Gastrocnemius medialis (tissue), 4 donors: ENCODE measurements around the gene ZFC3H1. TPM values are rescaled to one million over a fixed set of nuclear protein-coding genes. Genes with fewer than 3 reads are reported as not detected.

ENCODE experiments used
- ATAC-seq, 2 donors: fragments of 150-250 bp; one replicate each; pipeline ENCODE4 v1.9.1; 2016
- DNase-seq, 2 donors: peaks; one replicate each; pipeline ENCODE4 v3.0.0-alpha.2; 2019
- H3K27ac ChIP-seq, 4 donors: fragments of 200-600 bp; sonication (generic); 1 replicate in 1 of 4; 2 replicates in 3 of 4; pipeline ENCODE4 v1.5.1; 2016 to 2018; ENCODE audit warnings: mild to moderate bottlenecking in 2 of 4, moderate library complexity in 1 of 4
- H3K27me3 ChIP-seq, 3 donors: fragments of 200-600 bp; sonication (generic) in 2 of 3; 1 replicate in 1 of 3; 2 replicates in 2 of 3; pipeline versions ENCODE4 v1.5.1 to v1.6.0; 2016 to 2019; ENCODE audit warnings: mild to moderate bottlenecking in 1 of 3, moderate library complexity in 1 of 3
- H3K36me3 ChIP-seq, 2 donors: fragments of 200-600 bp; sonication (generic) in 1 of 2; one replicate each; pipeline ENCODE4 v1.5.1; 2017 to 2018
- H3K4me1 ChIP-seq, 2 donors: fragments of 200-600 bp; sonication (generic) in 1 of 2; one replicate each; pipeline ENCODE4 v1.5.1; 2016 to 2017; ENCODE audit warnings: mild to moderate bottlenecking in 2 of 2
- H3K4me3 ChIP-seq, 4 donors: fragments of 200-600 bp; sonication (generic) in 3 of 4; 1 replicate in 1 of 4; 2 replicates in 3 of 4; pipeline ENCODE4 v1.5.1; 2016 to 2019; ENCODE audit warnings: mild to moderate bottlenecking in 2 of 4
- H3K9me3 ChIP-seq, 3 donors: fragments of 200-600 bp; sonication (generic) in 2 of 3; 1 replicate in 1 of 3; 2 replicates in 2 of 3; pipeline ENCODE4 v1.5.1; 2016 to 2019
- POLR2A ChIP-seq, 2 donors: fragments of 450-650 bp; IDR thresholded peaks; one replicate each; pipeline ENCODE4 v1.6.1; 2017; ENCODE audit warnings: antibody characterized with exemption in 2 of 2, mild to moderate bottlenecking in 2 of 2, moderate library complexity in 2 of 2
- in situ Hi-C, 4 donors: fragments of 200-750 bp; cut with MboI; loops; one replicate each; pipeline versions ENCODE4 v1.15.0 to v1.8.0; 2017; ENCODE audit warnings: low sequenced_read_pairs in 4 of 4
- intact Hi-C: fragments of 100-400 bp; cut with DNase I; formaldehyde crosslinking; loops from one replicate; pipeline ENCODE4 v1.15.1; 2023; ENCODE audit warnings: low total_unique reads
- total RNA-seq, 4 donors: library from RNA; depleted of rRNA; stranded (reverse); fragments of >200 nt; gene quantifications; one replicate each; pipeline versions ENCODE4 v1.1.0 to v1.2.3, GENCODE V29; 2016
- TF ChIP-seq, protein P1 (sequence below), 5 experiments: fragments of 450-650 bp in 3 of 5; fragments of 200-600 bp in 2 of 5; sonication (generic) in 2 of 5; IDR thresholded peaks in 4 of 5; conservative IDR thresholded peaks in 1 of 5; 1 replicate in 4 of 5; 2 replicates in 1 of 5; pipeline ENCODE4 v1.5.1; 2016 to 2019; ENCODE audit warnings: antibody characterized with exemption in 5 of 5, mild to moderate bottlenecking in 3 of 5, moderate library complexity in 3 of 5

The ZFC3H1 gene
- total RNA-seq, 4 donors from 2014 or later = 6.5 to 26.4 (median 9.1) TPM

DNA sequence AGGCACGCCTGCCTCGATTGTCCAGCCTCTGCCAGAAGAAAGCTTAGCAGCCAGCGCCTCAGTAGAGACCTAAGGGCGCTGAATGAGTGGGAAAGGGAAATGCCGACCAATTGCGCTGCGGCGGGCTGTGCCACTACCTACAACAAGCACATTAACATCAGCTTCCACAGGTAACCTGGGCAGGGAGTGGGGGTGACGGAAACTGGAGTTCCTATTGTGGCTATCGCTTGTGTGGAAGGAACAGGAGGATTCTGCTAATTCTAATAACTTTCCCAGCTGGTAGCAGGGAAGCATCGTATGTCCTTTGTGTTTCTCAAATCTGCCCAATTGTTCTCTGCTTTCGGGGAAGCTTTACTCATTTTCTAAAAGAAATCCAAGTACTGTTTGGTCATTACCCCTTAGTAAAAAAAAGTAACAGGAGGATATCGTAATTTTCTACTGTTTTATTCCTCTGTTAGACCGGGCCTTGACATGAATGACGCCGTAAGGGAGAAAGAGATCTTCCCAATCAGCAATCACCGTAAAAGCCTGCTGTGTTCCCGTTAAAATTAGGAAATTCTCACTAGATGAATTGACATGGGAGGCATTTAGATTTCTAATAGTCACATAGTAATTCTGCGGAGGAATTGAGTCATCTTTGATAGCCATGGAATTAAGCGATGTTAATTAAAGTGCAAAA is 902 bp upstream of the ZFC3H1 start:
- peak; percentile 11 to 12 for ATAC-seq
- no peak for DNase-seq
- Histone ChIP-seq H3K9me3 (no peaks in the 10 kb centered on the region), H3K4me3 (peak overlapping the region; percentile 82 to 99 (median 96)), H3K27ac (peak overlapping the region; percentile 93 to 97 (median 96)), H3K36me3 (peaks cover 0 to 12% of the 10 kb centered on the region in 2 donors), H3K27me3 (no peaks in the 10 kb centered on the region), H3K4me1 (peaks cover 27 to 31% of the 10 kb centered on the region in 2 donors)
- intact Hi-C loops (loop anchor here (1.0 to 2.0 kb wide), 3 partner anchors 22 to 174 kb away; partner anchors contain the start of genes RAB21, TBC1D15 and TMEM19), in situ Hi-C loops (loop anchor here in 2 of 4 donors (10.0 kb wide), 2 partner anchors 90 to 170 kb away; partner anchors contain the start of genes RAB21 (in 2 of the 2) and TBC1D15 (in 1 of the 2))
- TF ChIP-seq, protein P1, sequence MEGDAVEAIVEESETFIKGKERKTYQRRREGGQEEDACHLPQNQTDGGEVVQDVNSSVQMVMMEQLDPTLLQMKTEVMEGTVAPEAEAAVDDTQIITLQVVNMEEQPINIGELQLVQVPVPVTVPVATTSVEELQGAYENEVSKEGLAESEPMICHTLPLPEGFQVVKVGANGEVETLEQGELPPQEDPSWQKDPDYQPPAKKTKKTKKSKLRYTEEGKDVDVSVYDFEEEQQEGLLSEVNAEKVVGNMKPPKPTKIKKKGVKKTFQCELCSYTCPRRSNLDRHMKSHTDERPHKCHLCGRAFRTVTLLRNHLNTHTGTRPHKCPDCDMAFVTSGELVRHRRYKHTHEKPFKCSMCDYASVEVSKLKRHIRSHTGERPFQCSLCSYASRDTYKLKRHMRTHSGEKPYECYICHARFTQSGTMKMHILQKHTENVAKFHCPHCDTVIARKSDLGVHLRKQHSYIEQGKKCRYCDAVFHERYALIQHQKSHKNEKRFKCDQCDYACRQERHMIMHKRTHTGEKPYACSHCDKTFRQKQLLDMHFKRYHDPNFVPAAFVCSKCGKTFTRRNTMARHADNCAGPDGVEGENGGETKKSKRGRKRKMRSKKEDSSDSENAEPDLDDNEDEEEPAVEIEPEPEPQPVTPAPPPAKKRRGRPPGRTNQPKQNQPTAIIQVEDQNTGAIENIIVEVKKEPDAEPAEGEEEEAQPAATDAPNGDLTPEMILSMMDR (IDR thresholded peaks at IDR 0.05 in 4 of 5, conservative IDR thresholded peaks at IDR 0.05 in 1 of 5) = no peak
- TF ChIP-seq POLR2A (IDR thresholded peaks at IDR 0.05) = no peak

DNA sequence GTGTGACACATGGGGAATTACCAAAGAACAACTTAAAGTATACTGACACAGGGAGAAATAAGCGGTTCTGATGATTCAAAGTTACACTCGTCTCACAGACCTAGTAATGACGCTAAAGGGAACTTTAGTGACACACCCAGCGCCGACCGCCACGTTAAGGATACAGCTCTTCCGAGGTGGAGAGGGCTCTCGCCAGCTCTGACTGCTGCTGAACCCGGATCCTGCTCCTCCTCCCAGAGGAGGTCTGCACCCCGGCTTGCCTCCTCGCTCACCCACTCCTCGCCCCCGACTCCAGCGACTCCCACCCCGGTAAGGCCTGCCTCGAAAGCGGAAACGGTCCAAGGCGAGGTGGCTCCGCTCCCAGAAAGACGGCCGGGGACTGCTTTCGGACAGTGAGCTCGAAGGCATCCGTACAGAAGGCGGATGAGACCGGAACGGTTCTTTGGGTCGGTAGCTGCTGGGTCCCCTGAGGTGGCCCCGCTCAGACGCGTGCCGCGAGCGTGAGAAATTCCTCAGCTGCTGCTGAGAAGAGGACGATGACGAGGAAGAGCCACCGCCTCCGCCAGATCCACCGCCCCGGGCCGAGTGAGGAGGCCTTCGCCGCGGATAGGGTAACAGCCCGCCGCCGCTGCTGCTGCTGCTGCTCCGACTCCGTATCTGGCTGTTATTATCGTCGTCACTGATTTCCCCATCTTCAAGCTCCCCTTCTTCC is 643 bp downstream of the ZFC3H1 start:
- Histone ChIP-seq H3K4me3 (peak overlapping the region; percentile 82 to 99 (median 96)), H3K36me3 (peaks cover 0 to 27% of the 10 kb centered on the region in 2 donors), H3K27me3 (no peaks in the 10 kb centered on the region), H3K9me3 (no peaks in the 10 kb centered on the region), H3K27ac (peak overlapping the region; percentile 93 to 97 (median 96)), H3K4me1 (peaks cover 27 to 31% of the 10 kb centered on the region in 2 donors)
- in situ Hi-C loops (loop anchor here in 2 of 4 donors (10.0 kb wide), 2 partner anchors 92 to 172 kb away; partner anchors contain the start of genes RAB21 (in 2 of the 2) and TBC1D15 (in 1 of the 2)), intact Hi-C loops (no loop called here)
- DNase-seq = peak; percentile 32 to 55
- ATAC-seq = peak; percentile 34 to 44
- TF ChIP-seq, protein P1 (IDR thresholded peaks at IDR 0.05 in 4 of 5, conservative IDR thresholded peaks at IDR 0.05 in 1 of 5) = no peak
- peak; percentile 18 for TF ChIP-seq POLR2A (IDR thresholded peaks at IDR 0.05)

DNA sequence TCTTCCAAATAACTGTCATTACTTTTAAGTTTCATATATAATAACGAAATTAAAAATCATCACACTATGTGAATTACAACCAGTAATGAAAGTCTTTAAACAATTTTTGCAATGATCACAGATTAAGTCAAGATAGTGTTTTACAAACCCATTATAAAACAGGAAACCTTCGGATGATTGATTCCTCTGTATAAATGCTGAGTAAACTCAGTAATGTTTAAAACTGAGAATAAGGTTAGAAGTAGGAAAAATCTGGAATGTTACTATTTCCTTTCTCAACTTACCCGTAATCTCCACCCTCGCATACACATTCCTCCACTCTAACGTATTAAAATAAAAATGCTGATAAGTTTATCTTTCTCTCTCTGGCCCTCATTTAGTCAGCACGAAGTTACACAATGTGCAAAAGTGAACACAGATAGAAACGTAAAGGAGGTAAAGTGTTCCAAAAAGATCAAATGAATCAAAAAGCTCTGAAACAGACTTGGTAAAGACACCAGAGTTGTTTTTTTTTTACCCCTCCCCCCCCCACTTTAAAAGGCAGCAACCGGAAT is 1.6 kb downstream of the ZFC3H1 start:
- no peak for ATAC-seq
- TF ChIP-seq, protein P1 (IDR thresholded peaks at IDR 0.05 in 4 of 5, conservative IDR thresholded peaks at IDR 0.05 in 1 of 5) = no peak
- TF ChIP-seq POLR2A (IDR thresholded peaks at IDR 0.05) = no peak
- in situ Hi-C loops = loop anchor here in 2 of 4 donors (10.0 kb wide), 2 partner anchors 93 to 173 kb away; partner anchors contain the start of genes RAB21 (in 2 of the 2) and TBC1D15 (in 1 of the 2)
- Histone ChIP-seq H3K9me3 (no peaks in the 10 kb centered on the region), H3K27ac (peak overlapping the region; percentile 93 to 97 (median 96)), H3K36me3 (peaks cover 0 to 37% of the 10 kb centered on the region in 2 donors), H3K4me3 (peak overlapping the region; percentile 82 to 99 (median 96)), H3K27me3 (no peaks in the 10 kb centered on the region), H3K4me1 (peaks cover 27 to 31% of the 10 kb centered on the region in 2 donors)
- intact Hi-C loops = no loop called here
- no peak for DNase-seq

DNA sequence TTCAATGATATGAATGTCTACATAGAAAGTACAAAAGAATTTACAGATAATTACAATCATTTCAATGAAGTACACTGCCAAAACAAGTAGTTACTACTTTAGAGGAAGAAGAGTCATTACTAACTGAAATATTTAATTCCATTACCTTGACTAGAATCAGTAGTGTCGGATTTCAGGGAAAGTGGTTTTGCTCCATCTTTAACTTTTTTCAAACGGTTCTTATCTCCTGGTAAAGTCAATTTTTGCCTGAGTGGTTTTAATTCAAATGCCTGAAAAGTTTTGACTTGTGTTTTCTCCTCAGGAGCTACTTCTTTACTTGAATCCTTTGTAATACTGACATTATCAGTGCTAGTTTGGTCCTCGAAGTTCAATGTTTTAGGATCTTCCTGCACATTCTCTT is 6.9 kb downstream of the ZFC3H1 start:
- no peak overlapping the region for H3K4me3 ChIP-seq
- H3K36me3 ChIP-seq = peaks cover 0 to 70% of the 10 kb centered on the region in 2 donors

More for the DNA sequence above, 6.9 kb downstream of the ZFC3H1 start:
- ATAC-seq = no peak
- no peak for DNase-seq
- intact Hi-C loops = no loop called here
- Histone ChIP-seq H3K4me1 (peaks cover 14 to 16% of the 10 kb centered on the region in 2 donors), H3K27me3 (no peaks in the 10 kb centered on the region), H3K27ac (no peak overlapping the region), H3K9me3 (no peaks in the 10 kb centered on the region)
- in situ Hi-C loops = no loop called here
- TF ChIP-seq, protein P1 (IDR thresholded peaks at IDR 0.05 in 4 of 5, conservative IDR thresholded peaks at IDR 0.05 in 1 of 5) = no peak
- no peak for TF ChIP-seq POLR2A (IDR thresholded peaks at IDR 0.05)
